Muscle layer of duodenum (tissue), 2 donors: ENCODE data around the gene NAV2.

ENCODE experiments used
- H3K27ac ChIP-seq: one replicate; pipeline ENCODE4 v1.7.0; 2013; ENCODE audit warnings: mild to moderate bottlenecking, low read length
- H3K27me3 ChIP-seq: one replicate; pipeline ENCODE4 v1.7.0; 2013; ENCODE audit warnings: low read depth, mild to moderate bottlenecking, control low read depth, low read length
- H3K36me3 ChIP-seq, 2 donors: one replicate each; pipeline ENCODE4 v1.7.0; 2013; ENCODE audit warnings: low read length in 2 of 2, control low read depth in 1 of 2, mild to moderate bottlenecking in 1 of 2; ENCODE audit not compliant: insufficient read depth in 2 of 2, control insufficient read depth in 1 of 2
- H3K4me1 ChIP-seq, 2 donors: one replicate each; pipeline ENCODE4 v1.7.0; 2013; ENCODE audit warnings: low read length in 2 of 2, mild to moderate bottlenecking in 2 of 2, control low read depth in 1 of 2, moderate library complexity in 1 of 2; ENCODE audit not compliant: insufficient read depth in 2 of 2, control insufficient read depth in 1 of 2
- H3K4me3 ChIP-seq, 2 donors: one replicate each; pipeline ENCODE4 v1.7.0; 2013; ENCODE audit warnings: low read length in 2 of 2, low read depth in 1 of 2, mild to moderate bottlenecking in 1 of 2
- H3K9me3 ChIP-seq, 2 donors: one replicate each; pipeline ENCODE4 v1.7.0; 2013; ENCODE audit warnings: low read length in 2 of 2, control low read depth in 1 of 2, mild to moderate bottlenecking in 1 of 2; ENCODE audit not compliant: control insufficient read depth in 1 of 2
- donor health status: healthy.

Gene NAV2

GRCh38 chr11:19844806-19845205 lies 132.2 kb downstream of the NAV2 start:
- peaks cover 0 to 30% of the 10 kb centered on the region in 2 donors for H3K4me1 ChIP-seq

GRCh38 chr11:19845626-19846025 lies 133.0 kb downstream of the NAV2 start:
- Histone ChIP-seq H3K27ac (no peak overlapping the region), H3K9me3 (no peaks in the 10 kb centered on the region), H3K36me3 (no peaks in the 10 kb centered on the region), H3K27me3 (no peaks in the 10 kb centered on the region), H3K4me1 (peaks cover 0 to 30% of the 10 kb centered on the region in 2 donors), H3K4me3 (no peak overlapping the region)

More at GRCh38 chr11:19844806-19845205, 132.2 kb downstream of the NAV2 start:
- H3K36me3 ChIP-seq, result no peaks in the 10 kb centered on the region
- no peak overlapping the region for H3K4me3 ChIP-seq
- no peaks in the 10 kb centered on the region for H3K27me3 ChIP-seq
- H3K27ac ChIP-seq, result no peak overlapping the region
- H3K9me3 ChIP-seq, result no peaks in the 10 kb centered on the region

GRCh38 chr11:19846654-19847305 lies 134.1 kb downstream of the NAV2 start:
- no peaks in the 10 kb centered on the region for H3K9me3 ChIP-seq
- no peaks in the 10 kb centered on the region for H3K36me3 ChIP-seq
- no peaks in the 10 kb centered on the region for H3K27me3 ChIP-seq
- H3K4me1 ChIP-seq, result peaks cover 0 to 30% of the 10 kb centered on the region in 2 donors
- H3K4me3 ChIP-seq, result no peak overlapping the region
- no peak overlapping the region for H3K27ac ChIP-seq

- no peak overlapping the region for H3K27ac ChIP-seq
These were observed 135.6 kb downstream of the NAV2 start for GRCh38 chr11:19848219-19848618.

GRCh38 chr11:19849107-19849789 lies 136.6 kb downstream of the NAV2 start:
- H3K4me3 ChIP-seq, result no peak overlapping the region
- H3K36me3 ChIP-seq, result no peaks in the 10 kb centered on the region
- no peaks in the 10 kb centered on the region for H3K27me3 ChIP-seq
- peaks cover 0 to 27% of the 10 kb centered on the region in 2 donors for H3K4me1 ChIP-seq
- no peaks in the 10 kb centered on the region for H3K9me3 ChIP-seq
- no peak overlapping the region for H3K27ac ChIP-seq

More at GRCh38 chr11:19848219-19848618, 135.6 kb downstream of the NAV2 start:
- no peaks in the 10 kb centered on the region for H3K9me3 ChIP-seq
- H3K27me3 ChIP-seq, result no peaks in the 10 kb centered on the region
- H3K36me3 ChIP-seq, result no peaks in the 10 kb centered on the region
- no peak overlapping the region for H3K4me3 ChIP-seq
- H3K4me1 ChIP-seq, result peaks cover 0 to 30% of the 10 kb centered on the region in 2 donors

GRCh38 chr11:19849947-19850593 lies 137.4 kb downstream of the NAV2 start:
- Histone ChIP-seq H3K4me3 (no peak overlapping the region), H3K9me3 (no peaks in the 10 kb centered on the region), H3K27me3 (no peaks in the 10 kb centered on the region), H3K27ac (no peak overlapping the region), H3K36me3 (no peaks in the 10 kb centered on the region), H3K4me1 (peaks cover 0 to 27% of the 10 kb centered on the region in 2 donors)

GRCh38 chr11:19852288-19852687 lies 139.7 kb downstream of the NAV2 start:
- Histone ChIP-seq H3K27me3 (no peaks in the 10 kb centered on the region), H3K36me3 (no peaks in the 10 kb centered on the region), H3K27ac (no peak overlapping the region), H3K9me3 (no peaks in the 10 kb centered on the region), H3K4me1 (peaks cover 0 to 10% of the 10 kb centered on the region in 2 donors), H3K4me3 (no peak overlapping the region)

GRCh38 chr11:19853016-19853415 lies 140.4 kb downstream of the NAV2 start:
- Histone ChIP-seq H3K27ac (no peak overlapping the region), H3K36me3 (no peaks in the 10 kb centered on the region), H3K27me3 (no peaks in the 10 kb centered on the region), H3K4me3 (no peak overlapping the region), H3K9me3 (no peaks in the 10 kb centered on the region), H3K4me1 (peaks cover 0 to 4% of the 10 kb centered on the region in 2 donors)

- Histone ChIP-seq H3K4me1 (peaks cover 0 to 3% of the 10 kb centered on the region in 2 donors), H3K4me3 (no peak overlapping the region), H3K27me3 (no peaks in the 10 kb centered on the region), H3K27ac (no peak overlapping the region), H3K9me3 (no peaks in the 10 kb centered on the region), H3K36me3 (no peaks in the 10 kb centered on the region)
These were observed 141.3 kb downstream of the NAV2 start for GRCh38 chr11:19853920-19854319.

GRCh38 chr11:19861171-19861570 lies 148.5 kb downstream of the NAV2 start:
- H3K9me3 ChIP-seq, result no peaks in the 10 kb centered on the region
- no peak overlapping the region for H3K4me3 ChIP-seq
- no peaks in the 10 kb centered on the region for H3K27me3 ChIP-seq
- no peaks in the 10 kb centered on the region for H3K36me3 ChIP-seq
- peaks cover 13 to 31% of the 10 kb centered on the region in 2 donors for H3K4me1 ChIP-seq
- H3K27ac ChIP-seq, result no peak overlapping the region

- no peaks in the 10 kb centered on the region for H3K27me3 ChIP-seq
- no peaks in the 10 kb centered on the region for H3K36me3 ChIP-seq
- no peak overlapping the region for H3K4me3 ChIP-seq
- no peak overlapping the region for H3K27ac ChIP-seq
- no peaks in the 10 kb centered on the region for H3K9me3 ChIP-seq
- peaks cover 13 to 31% of the 10 kb centered on the region in 2 donors for H3K4me1 ChIP-seq
These were observed 149.5 kb downstream of the NAV2 start for GRCh38 chr11:19862091-19862490.
